Measurements from ENCODE around the gene FICD.

FICD gene

GRCh38 chr12:108559748-108560147 lies 44.7 kb downstream of the FICD start:
- no peak for DNase-seq
- no peaks in the 10 kb centered on the region for H3K27me3 ChIP-seq (ENCODE audit: insufficient read depth, low read depth, severe bottlenecking)
- TF ChIP-seq CTCF (IDR thresholded peaks at IDR 0.05; ENCODE audit: low read depth, low read length) = no peak
- peak overlapping the region; percentile 73 for H3K4me3 ChIP-seq (ENCODE audit: low read depth, low read length)
- H3K36me3 ChIP-seq = peaks cover 41% of the 10 kb centered on the region
- no peaks in the 10 kb centered on the region for H3K9me3 ChIP-seq (ENCODE audit: severe bottlenecking)
- H3K27ac ChIP-seq = no peak overlapping the region

- Histone ChIP-seq H3K4me3 (ENCODE audit: low read depth, low read length) (peak overlapping the region; percentile 73), H3K9me3 (ENCODE audit: severe bottlenecking) (no peaks in the 10 kb centered on the region), H3K27ac (peak overlapping the region; percentile 93), H3K27me3 (ENCODE audit: insufficient read depth, low read depth, severe bottlenecking) (no peaks in the 10 kb centered on the region), H3K36me3 (peaks cover 45% of the 10 kb centered on the region)
- no peak for DNase-seq
- TF ChIP-seq CTCF (IDR thresholded peaks at IDR 0.05; ENCODE audit: low read depth, low read length) = no peak
Measured at GRCh38 chr12:108560321-108560721, 45.2 kb downstream of the FICD start.

- Histone ChIP-seq H3K27me3 (ENCODE audit: insufficient read depth, low read depth, severe bottlenecking) (no peaks in the 10 kb centered on the region), H3K27ac (peak within 1 kb of the TSS; percentile 93), H3K9me3 (ENCODE audit: severe bottlenecking) (no peaks in the 10 kb centered on the region), H3K4me3 (ENCODE audit: low read depth, low read length) (peak within 1 kb of the TSS; percentile 73), H3K36me3 (peaks cover 48% of the 10 kb centered on the region)
- TF ChIP-seq CTCF (IDR thresholded peaks at IDR 0.05; ENCODE audit: low read depth, low read length) = no peak
- DNase-seq = peak; percentile 81
Measured at GRCh38 chr12:108560752-108561719, 46.0 kb downstream of the FICD start, which contains the start of gene SART3. Gene SART3, minus strand, starts transcription at chr12:108561173. Its CDS starts 19 bp downstream, at chr12:108561154.

GRCh38 chr12:108561852-108562347 lies 46.8 kb downstream of the FICD start:
- no peak for TF ChIP-seq CTCF (IDR thresholded peaks at IDR 0.05; ENCODE audit: low read depth, low read length)
- H3K27ac ChIP-seq = peak overlapping the region; percentile 93
- no peaks in the 10 kb centered on the region for H3K9me3 ChIP-seq (ENCODE audit: severe bottlenecking)
- H3K36me3 ChIP-seq = peaks cover 48% of the 10 kb centered on the region
- no peak for DNase-seq
- no peaks in the 10 kb centered on the region for H3K27me3 ChIP-seq (ENCODE audit: insufficient read depth, low read depth, severe bottlenecking)
- H3K4me3 ChIP-seq (ENCODE audit: low read depth, low read length) = peak overlapping the region; percentile 73

GRCh38 chr12:108562348-108563135 lies 47.5 kb downstream of the FICD start, which contains the start of gene ISCU:
Gene ISCU, plus strand, starts transcription at chr12:108562596. Its CDS starts 27 bp downstream, at chr12:108562623.
- DNase-seq = peak; percentile 97
- TF ChIP-seq CTCF (IDR thresholded peaks at IDR 0.05; ENCODE audit: low read depth, low read length) = no peak
- H3K27ac ChIP-seq = peak within 1 kb of the TSS; percentile 93
- peak within 1 kb of the TSS; percentile 73 for H3K4me3 ChIP-seq (ENCODE audit: low read depth, low read length)
- H3K9me3 ChIP-seq (ENCODE audit: severe bottlenecking) = no peaks in the 10 kb centered on the region
- no peaks in the 10 kb centered on the region for H3K27me3 ChIP-seq (ENCODE audit: insufficient read depth, low read depth, severe bottlenecking)
- peaks cover 52% of the 10 kb centered on the region for H3K36me3 ChIP-seq

Measured in WERI-Rb-1 (cell line).